ENCODE results near the gene INSYN1.
"Not testable (repeated sequence)": the region's sequence is repeated elsewhere in the genome, so short reads cannot be mapped to it uniquely, and the experiment has no call there.

INSYN1 gene

DNA sequence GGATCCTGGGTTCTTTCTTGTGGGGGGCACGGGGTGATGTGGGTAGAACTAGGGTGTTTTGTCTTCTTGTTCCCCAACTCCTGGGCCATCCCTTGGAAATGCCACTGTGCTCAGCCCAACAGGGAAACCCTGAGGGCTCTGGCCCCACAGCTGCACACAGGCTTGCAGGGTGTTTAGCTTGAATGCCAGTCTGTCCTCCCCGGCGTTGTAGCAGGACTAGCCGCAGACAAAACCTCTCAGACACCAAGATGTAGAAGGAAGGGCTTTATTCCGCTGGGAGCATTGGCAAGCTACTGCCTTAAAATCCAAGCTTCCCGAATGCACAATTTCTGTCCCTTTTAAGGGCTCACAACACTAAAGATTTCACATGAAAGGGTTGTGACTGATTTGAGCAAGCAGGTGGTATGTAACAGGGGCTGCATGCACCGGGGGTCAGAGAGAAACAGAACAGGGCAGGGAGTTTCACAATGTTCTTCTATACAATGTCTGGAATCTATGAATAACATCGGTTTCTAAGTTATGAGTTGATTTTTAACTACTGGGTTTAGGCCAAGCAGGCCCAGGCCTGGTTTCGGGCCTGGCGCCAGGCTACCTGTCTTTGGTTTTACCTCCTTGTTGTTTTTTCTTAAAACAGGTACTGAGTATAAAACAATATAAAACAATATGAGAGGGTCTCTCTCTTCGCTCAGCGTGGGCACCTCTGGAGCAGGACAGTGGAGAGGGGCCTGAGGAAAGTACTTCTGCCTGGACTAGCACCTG is 32.3 kb upstream of the INSYN1 start:
- not testable (repeated sequence) for H3K36me3 Mint-ChIP-seq (ENCODE audit: low read depth); H3K9me3 Mint-ChIP-seq

DNA sequence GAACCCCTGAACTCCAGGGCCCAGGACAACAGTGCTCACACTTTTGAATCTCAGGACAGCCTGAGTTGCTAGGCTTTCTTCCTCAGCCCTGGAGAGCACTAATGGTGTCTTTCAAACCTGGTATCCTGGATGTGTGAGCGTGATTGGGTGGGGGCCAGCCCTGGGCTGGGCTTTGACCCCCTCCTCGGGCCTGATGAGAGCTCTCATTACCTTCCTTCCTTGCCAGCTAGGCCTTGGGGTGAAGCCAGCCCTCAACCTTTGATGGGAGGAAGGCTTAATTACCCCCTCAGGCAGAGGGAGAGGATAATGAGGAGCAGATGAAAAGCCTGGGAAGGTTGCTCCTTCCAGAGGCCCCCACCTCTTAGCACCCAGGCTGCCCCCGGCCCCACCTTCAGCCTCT is 31.1 kb upstream of the INSYN1 start:
- no peaks in the 10 kb centered on the region for H3K4me1 Mint-ChIP-seq (ENCODE audit: low read depth)

More for the DNA sequence above, 32.3 kb upstream of the INSYN1 start:
- H3K4me3 Mint-ChIP-seq; H3K27me3 Mint-ChIP-seq (ENCODE audit: low read depth); H3K4me1 Mint-ChIP-seq (ENCODE audit: low read depth); H3K27ac Mint-ChIP-seq: not testable (repeated sequence)

DNA sequence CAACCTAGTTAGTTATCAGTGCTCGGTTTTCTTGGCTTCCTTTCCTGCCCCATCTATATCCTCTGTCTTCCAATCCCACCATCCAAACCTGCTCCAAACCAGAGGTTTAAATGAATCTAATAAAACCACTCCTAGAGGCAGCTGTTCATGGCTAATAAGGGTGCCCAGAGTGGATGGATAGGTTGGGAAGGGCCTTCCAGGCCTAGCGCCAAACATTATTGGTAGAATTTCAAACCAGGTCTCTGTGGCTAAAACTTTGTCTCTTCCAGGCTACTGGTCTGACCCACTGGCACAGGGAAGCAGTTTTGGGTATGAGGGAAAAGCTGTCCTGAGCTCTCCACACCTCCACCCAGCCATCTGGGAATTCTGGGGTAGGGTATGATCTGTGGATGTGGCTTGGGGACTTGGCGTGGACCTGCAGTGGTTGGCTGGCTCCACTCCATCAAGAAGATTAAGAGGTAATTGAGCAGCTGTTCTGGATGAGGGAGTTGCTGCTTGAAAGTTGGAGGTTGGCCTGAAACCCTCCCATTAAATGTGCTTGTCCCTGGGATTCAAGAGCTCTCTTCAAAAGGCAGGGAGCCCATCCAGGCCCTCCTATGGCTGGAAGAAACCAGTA is 29.3 kb upstream of the INSYN1 start:
- Mint-ChIP-seq H3K9me3 (no peaks in the 10 kb centered on the region), H3K27me3 (ENCODE audit: low read depth) (peaks cover 3% of the 10 kb centered on the region), H3K4me1 (ENCODE audit: low read depth) (no peaks in the 10 kb centered on the region), H3K27ac (no peak overlapping the region), H3K4me3 (no peak overlapping the region), H3K36me3 (ENCODE audit: low read depth) (no peaks in the 10 kb centered on the region)

More for the DNA sequence above, 31.1 kb upstream of the INSYN1 start:
- no peaks in the 10 kb centered on the region for H3K36me3 Mint-ChIP-seq (ENCODE audit: low read depth)
- H3K27me3 Mint-ChIP-seq (ENCODE audit: low read depth): peaks cover 3% of the 10 kb centered on the region
- H3K9me3 Mint-ChIP-seq: no peaks in the 10 kb centered on the region
- H3K27ac Mint-ChIP-seq: no peak overlapping the region
- H3K4me3 Mint-ChIP-seq: no peak overlapping the region

DNA sequence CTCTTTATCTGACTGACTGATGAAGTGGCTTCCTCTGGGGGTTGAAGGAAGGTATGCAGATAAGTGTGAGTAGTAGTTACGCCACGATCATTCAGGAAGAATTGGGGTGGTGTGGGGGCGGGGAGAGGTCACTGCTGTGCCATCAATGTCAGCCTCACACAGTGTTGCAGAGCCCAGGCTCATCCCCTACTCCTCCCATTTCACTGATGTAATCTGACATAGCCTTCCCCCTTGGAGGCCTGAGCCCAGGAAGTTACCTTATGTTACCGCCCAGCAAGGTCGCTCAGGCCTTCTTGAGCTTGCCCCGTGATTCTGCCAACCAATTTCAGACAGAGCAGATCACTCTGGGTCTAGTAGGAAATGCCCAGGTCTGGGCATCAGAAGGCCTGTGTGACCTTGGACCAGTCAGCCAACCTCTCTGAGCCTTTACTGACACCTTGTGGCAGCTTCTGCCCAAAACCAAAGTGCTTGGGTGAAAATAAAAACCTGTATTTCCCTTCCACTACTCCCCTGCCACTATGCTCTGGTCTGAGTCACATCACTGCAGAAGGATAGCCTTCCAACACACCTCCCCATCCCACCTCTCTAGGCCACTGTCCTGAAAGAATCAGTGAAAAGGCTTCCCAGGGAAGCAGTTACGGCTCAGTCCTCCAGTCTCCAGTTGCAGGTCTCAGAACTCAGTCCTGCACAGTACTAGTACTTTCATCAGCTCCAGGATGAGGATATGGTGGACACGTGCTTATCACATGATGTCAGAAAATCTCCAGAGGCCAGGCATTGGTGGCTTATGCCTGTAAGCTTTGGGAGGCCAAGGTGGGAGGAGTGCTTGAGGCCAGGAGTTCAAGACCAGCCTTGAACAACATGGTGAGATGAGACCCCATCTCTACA is 28.1 kb upstream of the INSYN1 start:
- Mint-ChIP-seq H3K4me1 (ENCODE audit: low read depth) (no peaks in the 10 kb centered on the region), H3K9me3 (no peaks in the 10 kb centered on the region), H3K4me3 (no peak overlapping the region), H3K36me3 (ENCODE audit: low read depth) (no peaks in the 10 kb centered on the region), H3K27ac (no peak overlapping the region), H3K27me3 (ENCODE audit: low read depth) (peaks cover 3% of the 10 kb centered on the region)

DNA sequence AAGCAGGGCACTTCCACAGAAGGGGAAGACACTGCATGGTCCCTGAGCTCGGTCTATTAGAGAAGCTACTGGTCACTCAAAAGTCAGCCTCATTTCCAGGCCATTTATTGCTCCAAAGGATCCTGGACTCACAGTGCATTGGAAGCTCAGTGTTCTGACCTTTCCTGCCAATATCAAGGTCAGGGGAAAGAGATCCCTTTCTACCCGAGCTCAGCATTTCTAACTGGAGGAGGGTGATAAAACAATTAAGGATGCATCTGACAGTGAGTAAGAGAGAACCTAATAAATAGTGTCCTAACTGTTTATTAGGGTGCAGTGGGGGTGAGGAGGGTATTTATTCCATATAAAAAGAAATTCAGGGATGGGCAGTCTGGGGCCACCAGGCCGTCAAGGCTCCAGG is 26.8 kb upstream of the INSYN1 start:
- Mint-ChIP-seq H3K36me3 (ENCODE audit: low read depth) (no peaks in the 10 kb centered on the region), H3K4me3 (no peak overlapping the region), H3K27ac (no peak overlapping the region), H3K9me3 (no peaks in the 10 kb centered on the region), H3K4me1 (ENCODE audit: low read depth) (no peaks in the 10 kb centered on the region), H3K27me3 (ENCODE audit: low read depth) (peaks cover 3% of the 10 kb centered on the region)

DNA sequence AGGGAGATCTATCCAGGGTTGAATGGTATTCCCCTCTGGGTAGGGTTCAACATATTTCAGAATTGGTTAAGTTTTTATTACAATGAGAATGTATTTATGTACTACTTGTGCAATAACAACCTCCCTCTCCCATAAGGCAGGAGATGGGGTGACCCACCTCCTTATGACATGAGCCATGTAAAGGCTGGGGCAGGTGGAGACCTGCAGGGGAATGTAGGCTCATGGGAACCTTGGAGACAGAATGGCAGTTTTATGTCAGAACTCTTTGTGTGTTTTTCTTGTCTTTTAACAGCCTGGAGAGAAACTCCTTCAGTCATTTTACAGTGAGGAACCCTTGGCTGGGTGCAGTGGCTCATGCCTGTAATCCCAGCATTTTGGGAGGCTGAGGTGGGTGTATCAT is 24.6 kb upstream of the INSYN1 start:
- Mint-ChIP-seq H3K4me1 (ENCODE audit: low read depth) (no peaks in the 10 kb centered on the region), H3K27ac (no peak overlapping the region), H3K36me3 (ENCODE audit: low read depth) (no peaks in the 10 kb centered on the region), H3K4me3 (no peak overlapping the region), H3K9me3 (no peaks in the 10 kb centered on the region), H3K27me3 (ENCODE audit: low read depth) (no peaks in the 10 kb centered on the region)

DNA sequence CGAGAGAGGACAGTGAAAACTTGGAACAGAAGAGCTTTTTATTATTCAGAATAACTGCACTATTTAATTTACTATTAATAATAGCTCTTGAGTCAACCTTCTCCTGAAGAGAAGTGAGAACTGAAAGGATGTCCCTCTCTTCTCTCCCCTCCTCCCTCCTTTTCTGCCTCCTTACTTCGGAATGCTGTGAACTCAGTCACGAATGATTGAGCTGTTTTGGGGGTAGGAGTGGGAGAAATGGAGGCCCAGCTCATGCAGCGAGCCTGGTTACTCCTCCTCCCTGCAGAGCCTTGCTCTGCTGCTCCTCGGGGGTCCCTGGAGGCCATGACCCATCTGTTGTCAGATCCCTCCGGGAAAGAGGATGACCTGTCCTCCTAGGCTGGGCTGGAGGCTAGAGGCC is 20.3 kb upstream of the INSYN1 start:
- H3K27me3 Mint-ChIP-seq (ENCODE audit: low read depth): peaks cover 12% of the 10 kb centered on the region
- no peaks in the 10 kb centered on the region for H3K9me3 Mint-ChIP-seq
- no peaks in the 10 kb centered on the region for H3K4me1 Mint-ChIP-seq (ENCODE audit: low read depth)
- no peaks in the 10 kb centered on the region for H3K36me3 Mint-ChIP-seq (ENCODE audit: low read depth)
- no peak overlapping the region for H3K4me3 Mint-ChIP-seq
- no peak overlapping the region for H3K27ac Mint-ChIP-seq

DNA sequence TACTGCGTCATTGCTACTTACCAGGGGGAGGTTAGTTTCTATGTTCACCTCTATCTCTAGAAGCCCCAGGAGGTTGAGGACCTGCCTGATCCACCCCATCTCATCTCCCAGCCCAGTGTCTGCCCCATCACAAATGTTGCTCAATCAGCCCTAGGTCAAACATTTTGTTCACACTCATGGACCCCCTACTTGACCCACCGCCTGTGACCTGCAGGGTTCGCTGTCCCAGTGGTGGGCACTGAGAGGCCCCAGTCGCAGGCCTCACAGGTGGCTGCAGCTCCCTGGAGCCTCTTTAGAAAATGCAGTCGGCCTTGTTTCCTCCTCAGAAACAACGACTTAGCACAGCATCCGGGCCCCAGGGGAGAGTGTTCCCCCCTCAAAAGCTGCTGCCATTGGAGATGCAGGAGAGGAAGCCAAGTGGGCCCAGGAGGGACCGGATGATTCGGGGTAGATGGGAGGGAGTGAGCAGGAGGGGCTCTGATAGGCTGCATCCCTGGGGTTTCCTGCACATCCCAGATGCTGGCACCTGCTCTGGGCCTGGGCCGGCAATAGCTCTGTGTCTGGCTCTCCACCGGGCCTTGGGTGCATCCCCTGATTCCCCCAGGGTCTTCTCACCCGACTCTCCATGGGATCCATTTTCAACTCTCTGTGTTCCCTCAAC is 18.4 kb upstream of the INSYN1 start:
- Mint-ChIP-seq H3K27me3 (ENCODE audit: low read depth) (peaks cover 16% of the 10 kb centered on the region), H3K4me3 (no peak overlapping the region)

DNA sequence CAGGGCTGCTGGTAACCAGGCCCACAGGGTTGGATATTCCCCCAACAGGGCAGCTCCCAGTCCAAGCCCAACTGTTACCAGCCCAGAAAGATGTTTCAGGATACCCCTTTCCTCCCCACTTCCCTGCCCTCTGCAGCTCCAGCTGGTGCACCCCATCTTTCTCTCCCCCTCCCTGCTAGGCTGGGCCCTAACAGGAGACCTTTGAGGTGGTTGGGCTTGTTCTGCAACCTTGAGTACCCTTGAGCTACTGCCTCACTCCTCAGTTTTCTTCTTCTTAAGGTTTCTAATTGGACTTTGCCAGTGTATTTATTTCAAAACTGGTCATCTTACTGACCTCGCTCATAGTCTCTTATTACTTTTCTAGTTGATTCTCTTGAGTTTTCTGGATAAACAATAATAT is 16.9 kb upstream of the INSYN1 start:
- H3K4me1 Mint-ChIP-seq (ENCODE audit: low read depth): no peaks in the 10 kb centered on the region
- H3K4me3 Mint-ChIP-seq: no peak overlapping the region
- H3K27me3 Mint-ChIP-seq (ENCODE audit: low read depth): peaks cover 24% of the 10 kb centered on the region

More for the DNA sequence above, 18.4 kb upstream of the INSYN1 start:
- H3K36me3 Mint-ChIP-seq (ENCODE audit: low read depth): no peaks in the 10 kb centered on the region
- no peak overlapping the region for H3K27ac Mint-ChIP-seq
- no peaks in the 10 kb centered on the region for H3K4me1 Mint-ChIP-seq (ENCODE audit: low read depth)
- no peaks in the 10 kb centered on the region for H3K9me3 Mint-ChIP-seq

DNA sequence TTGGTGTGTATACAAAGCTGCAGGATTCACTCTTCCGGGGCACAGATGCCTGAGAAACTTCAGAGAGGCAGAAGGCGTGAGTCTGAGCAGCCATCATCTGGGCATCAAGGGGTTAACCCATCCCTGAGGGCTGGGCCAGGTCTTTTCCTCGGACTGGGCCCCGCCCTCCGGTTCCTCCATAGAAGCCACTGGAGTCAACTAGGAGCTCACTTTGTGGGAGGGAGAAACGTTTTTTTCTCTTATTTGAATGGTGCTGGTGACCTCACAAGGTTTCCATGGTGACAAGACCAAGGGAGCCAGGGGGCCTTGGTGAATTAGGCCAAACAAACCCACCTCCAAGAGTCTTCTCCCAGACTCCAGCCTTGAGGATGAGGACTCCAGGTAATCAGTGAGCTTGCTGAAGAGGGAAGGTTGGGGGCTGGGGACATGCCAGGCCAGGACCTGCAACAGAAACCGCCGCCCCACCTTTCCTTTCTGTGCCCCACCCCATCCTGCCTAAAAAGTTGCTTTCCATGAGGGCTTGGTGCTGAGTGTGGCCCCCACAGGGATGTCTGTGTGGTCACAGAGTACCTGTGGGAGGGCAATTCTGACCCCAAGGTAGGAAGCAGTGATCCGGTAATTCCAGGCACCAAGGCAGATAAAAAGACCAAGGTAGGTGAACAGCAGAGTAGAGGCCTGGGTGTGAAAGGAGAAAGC is 14.8 kb upstream of the INSYN1 start:
- no peaks in the 10 kb centered on the region for H3K36me3 Mint-ChIP-seq (ENCODE audit: low read depth)
- H3K27ac Mint-ChIP-seq: no peak overlapping the region
- H3K9me3 Mint-ChIP-seq: no peaks in the 10 kb centered on the region
- peaks cover 24% of the 10 kb centered on the region for H3K27me3 Mint-ChIP-seq (ENCODE audit: low read depth)
- H3K4me3 Mint-ChIP-seq: no peak overlapping the region
- no peaks in the 10 kb centered on the region for H3K4me1 Mint-ChIP-seq (ENCODE audit: low read depth)

More for the DNA sequence above, 16.9 kb upstream of the INSYN1 start:
- H3K9me3 Mint-ChIP-seq: no peaks in the 10 kb centered on the region
- no peak overlapping the region for H3K27ac Mint-ChIP-seq
- H3K36me3 Mint-ChIP-seq (ENCODE audit: low read depth): no peaks in the 10 kb centered on the region

DNA sequence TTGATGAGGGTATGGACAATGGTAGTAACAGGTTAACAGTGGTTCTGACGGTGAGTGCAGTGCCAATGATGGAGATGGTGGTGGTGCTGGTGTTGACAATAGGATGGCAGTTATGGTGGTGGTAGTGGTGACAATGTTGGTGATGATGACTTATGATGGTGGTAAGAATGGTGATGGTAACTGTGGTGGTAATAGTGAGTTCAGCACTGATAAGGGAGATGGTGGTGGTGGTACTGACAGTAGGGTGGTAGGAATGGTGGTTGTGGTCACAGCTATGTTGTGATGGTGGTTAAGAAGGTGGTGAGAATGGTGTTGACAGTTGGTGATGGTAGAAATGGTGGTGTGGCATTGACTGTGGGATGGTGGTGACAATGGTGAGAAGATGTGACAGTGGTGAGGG is 13.4 kb upstream of the INSYN1 start:
- H3K9me3 Mint-ChIP-seq: no peaks in the 10 kb centered on the region
- no peaks in the 10 kb centered on the region for H3K4me1 Mint-ChIP-seq (ENCODE audit: low read depth)
- H3K36me3 Mint-ChIP-seq (ENCODE audit: low read depth): no peaks in the 10 kb centered on the region
- H3K27me3 Mint-ChIP-seq (ENCODE audit: low read depth): peaks cover 24% of the 10 kb centered on the region
- H3K27ac Mint-ChIP-seq: no peak overlapping the region
- no peak overlapping the region for H3K4me3 Mint-ChIP-seq

DNA sequence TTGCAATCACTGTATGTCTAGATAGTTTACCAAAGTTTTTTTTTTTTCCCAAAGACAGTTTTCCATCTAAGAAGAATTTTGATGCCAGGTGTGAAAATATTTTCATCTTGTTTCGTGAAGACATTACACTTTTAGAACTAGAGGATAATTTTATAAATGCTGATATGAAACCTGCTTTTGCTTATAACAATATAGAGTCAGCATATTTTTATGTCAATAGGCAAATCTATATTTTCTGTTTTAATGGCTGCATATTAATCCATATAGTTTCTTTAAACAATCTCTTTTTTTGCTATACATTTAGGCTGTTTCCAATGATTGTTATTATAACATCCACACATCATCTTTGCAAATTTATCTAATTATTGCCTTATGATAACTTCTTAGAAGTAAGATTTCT is 12.6 kb upstream of the INSYN1 start:
- Mint-ChIP-seq H3K36me3 (ENCODE audit: low read depth) (no peaks in the 10 kb centered on the region), H3K27me3 (ENCODE audit: low read depth) (peaks cover 21% of the 10 kb centered on the region), H3K27ac (no peak overlapping the region), H3K4me3 (no peak overlapping the region), H3K9me3 (no peaks in the 10 kb centered on the region), H3K4me1 (ENCODE audit: low read depth) (no peaks in the 10 kb centered on the region)

DNA sequence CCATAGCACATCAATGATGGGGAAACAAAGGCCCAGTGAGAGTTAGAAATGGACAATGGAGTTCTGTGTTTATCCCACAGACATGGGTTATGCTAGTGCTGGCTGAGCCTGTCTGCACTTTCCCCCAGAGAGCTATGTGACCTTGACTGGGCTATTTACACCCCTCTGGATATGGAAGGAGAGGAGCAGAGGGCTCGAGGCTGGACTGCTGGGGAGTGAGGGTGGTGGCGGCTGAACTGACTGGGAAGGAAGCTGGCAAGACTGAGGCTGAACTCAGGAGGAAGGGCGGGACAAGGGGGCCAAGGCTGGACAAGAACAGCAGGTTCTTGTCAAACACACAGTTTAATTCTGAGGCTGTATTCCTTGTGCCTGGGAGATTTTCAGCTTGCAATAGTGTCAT is 10.8 kb upstream of the INSYN1 start:
- H3K4me3 Mint-ChIP-seq: no peak overlapping the region
- no peaks in the 10 kb centered on the region for H3K36me3 Mint-ChIP-seq (ENCODE audit: low read depth)
- peaks cover 13% of the 10 kb centered on the region for H3K27me3 Mint-ChIP-seq (ENCODE audit: low read depth)
- no peak overlapping the region for H3K27ac Mint-ChIP-seq
- H3K9me3 Mint-ChIP-seq: no peaks in the 10 kb centered on the region
- no peaks in the 10 kb centered on the region for H3K4me1 Mint-ChIP-seq (ENCODE audit: low read depth)

All from T-helper 1 cell treated with Interleukin-12 subunit alpha and Interleukin-12 subunit beta and Interleukin-4 antibody, amounts not matched to agents 30 μg/mL and 1 μg/mL, for 36 hours (primary cell).